ENCODE results near the gene C2CD4C.

DNA sequence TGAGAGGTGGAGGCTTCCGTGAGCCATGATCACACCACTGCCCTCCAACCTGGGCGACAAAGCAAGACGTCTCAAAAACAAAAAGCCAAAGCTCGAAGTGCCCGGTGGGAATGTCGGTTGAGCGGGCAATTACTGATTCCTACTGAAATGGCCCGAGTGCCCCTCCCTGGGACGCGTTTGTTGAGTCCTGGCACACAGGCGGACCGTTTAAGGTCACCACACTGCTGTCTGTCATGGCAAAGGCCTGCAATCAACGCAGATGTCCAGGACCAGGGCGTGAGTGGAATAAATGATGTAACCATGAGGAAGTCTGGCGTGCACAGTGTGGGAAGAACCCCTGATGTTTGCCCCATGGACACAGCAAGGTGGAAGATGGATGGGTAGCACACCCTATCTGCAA, 19.2 kb upstream of the C2CD4C start:
- TF ChIP-seq, protein P1, sequence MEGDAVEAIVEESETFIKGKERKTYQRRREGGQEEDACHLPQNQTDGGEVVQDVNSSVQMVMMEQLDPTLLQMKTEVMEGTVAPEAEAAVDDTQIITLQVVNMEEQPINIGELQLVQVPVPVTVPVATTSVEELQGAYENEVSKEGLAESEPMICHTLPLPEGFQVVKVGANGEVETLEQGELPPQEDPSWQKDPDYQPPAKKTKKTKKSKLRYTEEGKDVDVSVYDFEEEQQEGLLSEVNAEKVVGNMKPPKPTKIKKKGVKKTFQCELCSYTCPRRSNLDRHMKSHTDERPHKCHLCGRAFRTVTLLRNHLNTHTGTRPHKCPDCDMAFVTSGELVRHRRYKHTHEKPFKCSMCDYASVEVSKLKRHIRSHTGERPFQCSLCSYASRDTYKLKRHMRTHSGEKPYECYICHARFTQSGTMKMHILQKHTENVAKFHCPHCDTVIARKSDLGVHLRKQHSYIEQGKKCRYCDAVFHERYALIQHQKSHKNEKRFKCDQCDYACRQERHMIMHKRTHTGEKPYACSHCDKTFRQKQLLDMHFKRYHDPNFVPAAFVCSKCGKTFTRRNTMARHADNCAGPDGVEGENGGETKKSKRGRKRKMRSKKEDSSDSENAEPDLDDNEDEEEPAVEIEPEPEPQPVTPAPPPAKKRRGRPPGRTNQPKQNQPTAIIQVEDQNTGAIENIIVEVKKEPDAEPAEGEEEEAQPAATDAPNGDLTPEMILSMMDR (optimal IDR thresholded peaks at IDR 0.05 in 1 of 3, IDR thresholded peaks at IDR 0.05 in 1 of 3, conservative IDR thresholded peaks at IDR 0.05 in 1 of 3; ENCODE audit: extremely low read depth in 1 of 3, insufficient read depth in 2 of 3, low read length in 3 of 3) = no peak
- no peak for TF ChIP-seq EZH2 (IDR thresholded peaks at IDR 0.05; ENCODE audit: low read length)

All from keratinocyte (primary cell).